ENCODE results near the gene EPHB6.

- TF ChIP-seq CTCF (IDR thresholded peaks at IDR 0.05; ENCODE audit: insufficient read depth, low read length) (no peak), REST (IDR thresholded peaks at IDR 0.05; ENCODE audit: insufficient replicate concordance, low read depth) (no peak), POLR2AphosphoS5 (IDR thresholded peaks at IDR 0.05; ENCODE audit: low read depth) (no peak), GABPA (IDR thresholded peaks at IDR 0.05; ENCODE audit: low read depth) (no peak)
Measured at GRCh38 chr7:142910031-142910433, 55.2 kb downstream of the EPHB6 start.
